NCI-H345 (cell line): ENCODE measurements around the gene FZD1.
A peak's percentile ranks its signal among the peaks of the same experiment; 100 is the strongest.

Experiments used
- DNase-seq: peaks from one replicate; lab custom pipeline; 2025; lab: John Stamatoyannopoulos, UW

FZD1 gene

GRCh38 chr7:91264924-91265681 is 870 bp downstream of the FZD1 start:
- DNase-seq: peak; percentile 64

GRCh38 chr7:91265693-91266066 is 1.4 kb downstream of the FZD1 start:
- no peak for DNase-seq

GRCh38 chr7:91266067-91266688 is 1.9 kb downstream of the FZD1 start:
- DNase-seq: no peak

- no peak for DNase-seq
Measured at GRCh38 chr7:91266689-91267090, 2.5 kb downstream of the FZD1 start.

GRCh38 chr7:91267171-91267955 is 3.1 kb downstream of the FZD1 start:
- DNase-seq: no peak

GRCh38 chr7:91270372-91270771 is 6.1 kb downstream of the FZD1 start:
- no peak for DNase-seq

GRCh38 chr7:91276909-91277308 is 12.7 kb downstream of the FZD1 start:
- no peak for DNase-seq

GRCh38 chr7:91280185-91280584 is 16.0 kb downstream of the FZD1 start:
- no peak for DNase-seq

- DNase-seq: no peak
Measured at GRCh38 chr7:91280604-91281003, 16.4 kb downstream of the FZD1 start.

GRCh38 chr7:91285696-91286355 is 21.6 kb downstream of the FZD1 start:
- no peak for DNase-seq

GRCh38 chr7:91286432-91286831 is 22.2 kb downstream of the FZD1 start:
- peak; percentile 88 for DNase-seq

- DNase-seq: no peak
Measured at GRCh38 chr7:91287371-91288084, 23.3 kb downstream of the FZD1 start.

- DNase-seq: peak; percentile 24
Measured at GRCh38 chr7:91288208-91288824, 24.1 kb downstream of the FZD1 start.

GRCh38 chr7:91289633-91290254 is 25.5 kb downstream of the FZD1 start:
- no peak for DNase-seq

GRCh38 chr7:91291302-91291701 is 27.1 kb downstream of the FZD1 start:
- DNase-seq: no peak

- no peak for DNase-seq
Measured at GRCh38 chr7:91291902-91292301, 27.7 kb downstream of the FZD1 start.

GRCh38 chr7:91292506-91292905 is 28.3 kb downstream of the FZD1 start:
- DNase-seq: no peak

- no peak for DNase-seq
Measured at GRCh38 chr7:91293136-91293535, 28.9 kb downstream of the FZD1 start.

- no peak for DNase-seq
Measured at GRCh38 chr7:91293840-91294239, 29.6 kb downstream of the FZD1 start.

- DNase-seq: no peak
Measured at GRCh38 chr7:91294639-91295220, 30.5 kb downstream of the FZD1 start.

- no peak for DNase-seq
Measured at GRCh38 chr7:91295576-91295975, 31.3 kb downstream of the FZD1 start.
